LHCN-M2 (cell line): ENCODE data around the gene SYT1. TPM values are rescaled to one million over a fixed set of nuclear protein-coding genes. Genes with fewer than 3 reads are reported as not detected.
A peak's percentile ranks its signal among the peaks of the same experiment; 100 is the strongest.
"Not testable (repeated sequence)": the region's sequence is repeated elsewhere in the genome, so short reads cannot be mapped to it uniquely, and the experiment has no call there.

Source experiments
- DNase-seq: peaks from one replicate; pipeline ENCODE4 v3.0.0-alpha.2; 2012; ENCODE audit warnings: low read depth
- total RNA-seq: library from RNA; depleted of rRNA; stranded (reverse); fragments of >200 nt; gene quantifications from 2 replicates; pipeline ENCODE4 v1.2.3, GENCODE V29; 2014

SYT1 gene
- total RNA-seq, 1 experiment from 2014 or later, result 61.0 TPM

- DNase-seq, result no peak
Measured at GRCh38 chr12:78966926-78967325, 102.4 kb downstream of the SYT1 start.

GRCh38 chr12:78968226-78968625 lies 103.7 kb downstream of the SYT1 start:
- no peak for DNase-seq

DNA sequence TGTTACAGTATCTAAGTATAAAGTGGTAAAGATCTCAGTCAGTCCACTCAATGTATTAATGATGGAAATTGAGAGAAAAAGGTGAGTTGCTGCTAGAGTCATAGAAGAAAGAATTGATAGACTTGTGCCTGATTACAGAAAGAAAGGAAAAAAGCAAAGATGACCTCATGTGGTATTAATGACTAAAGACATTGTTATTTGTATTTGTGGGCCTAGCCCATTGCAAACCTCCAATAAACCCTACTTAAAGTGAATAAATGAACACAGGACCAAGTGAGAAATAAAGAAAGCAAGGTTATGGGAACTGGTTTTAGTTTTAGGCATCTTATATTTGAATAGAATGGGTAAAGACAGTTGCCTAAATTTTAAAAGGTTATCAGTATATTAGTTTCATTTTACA lies 105.5 kb downstream of the SYT1 start:
- DNase-seq, result peak; percentile 34

GRCh38 chr12:78977304-78977867 lies 112.8 kb downstream of the SYT1 start:
- no peak for DNase-seq

- no peak for DNase-seq
Measured at GRCh38 chr12:78994168-78994791, 129.7 kb downstream of the SYT1 start.

- DNase-seq, result no peak
Measured at GRCh38 chr12:79000501-79000900, 135.9 kb downstream of the SYT1 start.

DNA sequence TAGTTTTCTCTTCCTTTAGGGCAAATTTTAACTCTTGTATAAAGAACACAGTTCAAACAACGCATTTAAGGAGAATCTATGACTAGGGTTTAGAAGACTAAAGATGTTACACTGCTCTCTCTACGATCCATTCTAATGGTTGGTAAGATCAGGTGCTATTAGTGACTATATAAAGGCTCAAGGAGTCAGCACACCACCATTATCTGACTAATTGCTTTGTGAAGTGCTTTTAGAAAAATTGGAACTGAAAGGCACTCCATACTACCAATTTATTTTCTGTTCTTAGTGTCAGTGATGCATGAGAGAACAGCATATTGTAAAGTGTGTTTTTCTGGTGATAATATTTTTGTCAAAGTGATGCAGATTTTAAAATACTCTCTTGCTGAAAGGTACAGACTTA lies 136.8 kb downstream of the SYT1 start:
- no peak for DNase-seq

GRCh38 chr12:79006306-79006705 lies 141.7 kb downstream of the SYT1 start:
- DNase-seq, result peak; percentile 85

- no peak for DNase-seq
Measured at GRCh38 chr12:79008591-79008990, 144.0 kb downstream of the SYT1 start.

DNA sequence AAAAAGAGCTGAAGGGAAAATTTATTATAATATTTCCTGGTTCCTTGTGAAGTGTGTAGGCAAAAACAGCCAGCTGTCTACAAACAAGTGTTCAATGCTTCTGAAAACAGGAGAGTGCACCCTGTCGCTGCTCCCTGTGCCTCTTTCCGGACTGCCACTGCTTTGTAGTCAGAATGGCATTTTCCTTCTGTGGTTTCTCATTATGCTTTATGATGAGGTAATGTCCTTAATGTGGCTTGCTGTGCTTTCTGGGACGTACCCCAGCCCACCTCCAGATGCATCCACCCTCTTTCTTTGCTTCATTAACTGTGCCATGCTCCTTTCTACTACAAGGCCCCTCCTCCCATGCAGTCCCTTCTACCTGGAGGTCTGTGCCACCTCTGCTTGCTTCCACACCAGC lies 148.1 kb downstream of the SYT1 start:
- no peak for DNase-seq

GRCh38 chr12:79016181-79016580 lies 151.6 kb downstream of the SYT1 start:
- DNase-seq, result peak; percentile 76

GRCh38 chr12:79019672-79020071 lies 155.1 kb downstream of the SYT1 start:
- DNase-seq, result no peak

DNA sequence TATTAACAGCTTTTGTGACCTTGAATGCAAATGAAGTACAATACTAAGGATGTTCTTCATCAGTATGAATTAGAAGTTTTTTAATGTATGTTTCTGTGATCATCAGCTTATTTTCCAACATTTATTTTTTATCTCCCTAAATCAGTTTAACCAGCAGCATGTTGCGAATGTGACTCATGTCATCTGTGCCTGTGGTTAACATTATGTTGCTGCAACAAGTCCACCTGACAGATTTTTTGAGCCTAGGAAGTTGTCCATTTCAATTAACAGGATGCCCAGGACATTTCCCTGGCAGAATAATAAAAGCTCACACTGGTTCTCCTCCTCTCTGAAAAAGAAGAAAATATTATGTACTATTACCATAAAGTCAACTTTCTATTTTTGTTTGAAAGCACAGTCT lies 155.5 kb downstream of the SYT1 start:
- DNase-seq, result peak; percentile 78

GRCh38 chr12:79021021-79021420 lies 156.4 kb downstream of the SYT1 start:
- DNase-seq, result no peak

DNA sequence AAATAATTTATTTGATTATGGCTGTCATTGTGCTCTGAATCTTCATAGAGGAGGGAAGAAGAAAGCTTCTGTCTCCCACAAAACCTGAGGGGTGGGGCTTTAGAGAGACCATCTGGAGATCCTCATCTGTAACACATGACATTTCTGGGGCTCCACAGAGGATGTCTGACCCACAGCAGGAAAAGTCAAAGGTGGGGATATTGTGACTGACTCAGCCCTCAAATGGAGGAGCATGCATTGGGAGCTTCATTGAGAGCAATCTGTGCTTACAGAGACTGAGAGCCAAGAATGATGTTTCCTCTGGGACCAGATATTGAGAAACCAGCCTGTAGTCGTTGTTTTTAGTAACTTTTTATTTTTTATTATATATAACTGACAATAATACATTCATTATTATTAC lies 158.7 kb downstream of the SYT1 start:
- DNase-seq, result peak; percentile 24

- no peak for DNase-seq
Measured at GRCh38 chr12:79023784-79024183, 159.2 kb downstream of the SYT1 start.

DNA sequence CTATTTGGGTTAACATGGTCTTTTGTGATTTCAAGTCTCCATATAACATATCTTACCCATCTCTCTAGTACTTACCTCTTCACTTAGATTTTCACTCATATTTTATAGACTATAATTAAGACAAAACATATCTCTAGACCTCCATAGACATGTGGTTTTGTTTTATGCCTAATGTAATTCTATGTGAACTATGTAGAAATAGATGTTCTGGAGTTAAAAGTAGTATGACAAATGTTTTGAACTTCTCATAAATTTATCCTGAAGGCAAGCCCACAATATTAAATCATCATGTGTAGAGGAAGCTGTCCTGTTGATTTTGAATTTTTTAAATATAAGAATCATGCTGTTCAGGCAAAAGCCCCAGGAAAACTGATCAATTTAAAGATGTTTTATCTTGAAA lies 169.2 kb downstream of the SYT1 start:
- no peak for DNase-seq

DNA sequence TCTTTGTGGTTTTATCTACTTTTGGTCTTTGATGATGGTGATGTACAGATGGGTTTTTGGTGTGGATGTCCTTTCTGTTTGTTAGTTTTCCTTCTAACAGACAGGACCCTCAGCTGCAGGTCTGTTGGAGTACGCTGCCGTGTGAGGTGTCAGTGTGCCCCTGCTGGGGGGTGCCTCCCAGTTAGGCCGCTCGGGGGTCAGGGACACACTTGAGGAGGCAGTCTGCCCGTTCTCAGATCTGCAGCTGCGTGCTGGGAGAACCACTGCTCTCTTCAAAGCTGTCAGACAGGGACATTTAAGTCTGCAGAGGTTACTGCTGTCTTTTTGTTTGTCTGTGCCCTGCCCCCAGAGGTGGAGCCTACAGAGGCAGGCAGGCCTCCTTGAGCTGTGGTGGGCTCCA lies 180.2 kb downstream of the SYT1 start:
- not testable (repeated sequence) for DNase-seq

DNA sequence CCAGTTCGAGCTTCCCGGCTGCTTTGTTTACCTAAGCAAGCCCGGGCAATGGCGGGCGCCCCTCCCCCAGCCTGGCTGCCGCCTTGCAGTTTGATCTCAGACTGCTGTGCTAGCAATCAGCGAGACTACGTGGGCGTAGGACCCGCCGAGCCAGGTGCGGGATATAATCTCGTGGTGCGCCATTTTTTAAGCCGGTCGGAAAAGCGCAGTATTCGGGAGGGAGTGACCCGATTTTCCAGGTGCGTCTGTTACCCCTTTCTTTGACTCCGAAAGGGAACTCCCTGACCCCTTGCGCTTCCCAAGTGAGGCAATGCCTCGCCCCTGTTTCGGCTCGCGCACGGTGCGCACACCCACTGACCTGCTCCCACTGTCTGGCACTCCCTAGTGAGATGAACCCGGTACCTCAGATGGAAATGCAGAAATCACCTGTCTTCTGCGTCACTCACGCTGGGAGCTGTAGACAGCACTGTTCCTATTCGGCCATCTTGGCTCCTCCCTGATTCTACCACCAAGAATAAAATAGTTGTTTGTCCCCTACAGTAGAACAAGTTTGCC lies 180.7 kb downstream of the SYT1 start:
- DNase-seq, result not testable (repeated sequence)

DNA sequence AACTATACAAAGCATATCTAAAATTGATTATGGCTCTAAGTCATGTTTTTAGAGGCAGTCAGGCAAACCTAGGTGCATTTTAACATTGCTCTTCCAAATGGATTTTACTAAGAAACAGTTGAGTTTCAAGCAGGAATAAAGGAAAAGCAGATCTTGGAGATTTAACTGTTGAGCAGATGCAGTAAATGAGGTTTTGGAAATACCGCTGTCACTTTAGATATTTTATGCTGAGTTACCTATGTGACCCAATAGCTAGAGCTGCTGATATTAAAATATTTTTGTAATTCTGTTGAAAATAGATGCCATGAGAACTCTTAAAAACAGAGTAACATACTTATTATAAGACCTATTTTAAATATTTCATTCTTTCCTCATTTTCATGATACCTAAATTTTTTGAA lies 181.4 kb downstream of the SYT1 start:
- DNase-seq, result no peak

DNA sequence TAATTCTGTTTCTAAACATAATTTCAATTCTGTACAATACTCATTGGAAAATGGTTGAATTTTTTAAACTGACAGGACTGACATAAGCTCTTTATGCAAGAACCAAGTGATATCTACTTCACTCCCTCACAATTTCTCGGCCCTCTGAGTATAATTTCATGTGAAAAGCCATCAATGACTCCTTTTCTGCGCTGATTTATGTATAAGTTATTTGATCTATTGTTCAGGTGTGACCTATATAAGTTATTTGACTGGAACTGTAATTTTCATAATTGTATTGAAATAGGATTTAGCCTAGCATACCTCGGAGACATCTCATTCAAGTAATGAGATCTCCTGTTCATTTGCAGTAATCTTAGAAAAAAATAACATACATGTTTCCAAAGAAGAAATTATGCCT lies 184.4 kb downstream of the SYT1 start:
- DNase-seq, result no peak

DNA sequence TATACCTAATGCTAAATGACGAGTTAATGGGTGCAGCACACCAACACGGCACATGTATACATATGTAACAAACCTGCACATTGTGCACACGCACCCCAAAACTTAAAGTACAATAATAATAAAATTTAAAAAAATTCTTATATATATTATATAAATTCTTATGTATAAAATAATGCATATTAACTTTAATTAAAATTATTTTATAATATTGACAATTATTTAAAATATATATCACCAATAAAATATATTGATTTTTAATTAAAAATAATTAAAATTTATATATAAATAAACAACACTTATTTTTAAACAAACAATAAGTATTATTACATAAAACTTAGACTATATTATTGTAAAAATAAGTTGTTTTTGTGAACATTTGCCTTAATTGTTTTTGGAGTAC lies 188.8 kb downstream of the SYT1 start:
- no peak for DNase-seq

DNA sequence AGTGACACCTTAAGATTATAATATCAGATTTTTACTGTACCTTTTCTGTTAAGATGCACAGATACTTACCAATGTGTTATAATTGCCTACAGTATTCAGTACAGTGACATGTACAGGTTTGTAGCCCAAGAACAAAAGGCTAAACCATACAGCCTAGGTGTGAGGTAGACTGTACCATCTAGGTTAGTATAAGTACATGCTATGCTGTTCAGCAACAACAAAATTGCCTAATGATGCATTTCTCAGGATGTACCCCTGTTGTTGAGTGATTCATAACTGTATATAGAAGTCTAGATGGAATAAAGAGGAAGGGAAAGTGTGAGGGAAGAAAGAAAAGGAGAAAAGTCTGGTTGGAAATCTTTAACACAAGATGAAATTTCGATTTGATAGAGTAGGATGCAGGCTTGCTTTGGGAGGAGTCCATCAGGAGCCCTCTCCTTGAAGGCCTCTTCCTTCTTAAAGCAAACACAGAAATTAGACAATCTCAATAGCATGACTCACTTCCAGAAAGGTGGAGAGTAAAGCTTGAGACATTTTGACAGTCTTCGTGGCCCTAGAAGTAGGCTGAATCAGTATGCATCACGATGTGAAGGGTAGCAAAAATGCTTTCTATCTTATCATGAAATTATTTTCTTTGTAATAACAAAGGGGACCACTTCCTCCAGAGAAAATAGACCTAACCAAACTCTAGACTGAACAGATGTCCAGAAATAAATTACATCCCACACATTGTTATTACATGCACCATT lies 191.5 kb downstream of the SYT1 start:
- DNase-seq, result peak; percentile 87
